SU-DHL-6 (cell line): ENCODE data around the gene POLE.

ENCODE experiments used
- H2AFZ ChIP-seq: fragments of 200-600 bp; sonication (generic); 2 replicates; pipeline ENCODE4 v1.6.1; 2014; ENCODE audit warnings: low read depth, mild to moderate bottlenecking, moderate library complexity, mixed read lengths, antibody characterized with exemption, low read length; ENCODE audit not compliant: severe bottlenecking
- H3F3A ChIP-seq: fragments of 200-600 bp; shearing (Covaris generic); 2 replicates; pipeline ENCODE4 v1.6.0; 2016; ENCODE audit warnings: antibody characterized with exemption, mild to moderate bottlenecking; ENCODE audit not compliant: insufficient read depth
- H3K27ac ChIP-seq: fragments of 200-600 bp; sonication (generic); 2 replicates; pipeline ENCODE4 v1.5.1; 2016; ENCODE audit warnings: low read depth, mild to moderate bottlenecking, low read length, moderate library complexity, mixed read lengths
- H3K27me3 ChIP-seq: fragments of 200-600 bp; sonication (generic), shearing (Covaris generic); 2 replicates; pipeline ENCODE4 v1.6.0; 2014; ENCODE audit warnings: mild to moderate bottlenecking, low read length
- H3K36me3 ChIP-seq: fragments of 200-600 bp; sonication (generic); 2 replicates; pipeline ENCODE4 v1.6.1; 2014; ENCODE audit warnings: mild to moderate bottlenecking, low read length, mixed read lengths
- H3K4me2 ChIP-seq: fragments of 300-600, 200-600 bp; shearing (Covaris generic), sonication (generic); 2 replicates; pipeline ENCODE4 v1.6.0; 2014; ENCODE audit warnings: low read length, low read depth, mild to moderate bottlenecking; ENCODE audit not compliant: poor library complexity, severe bottlenecking
- H3K4me3 ChIP-seq: fragments of 200-600 bp; sonication (generic); 2 replicates; pipeline ENCODE4 v1.5.1; 2014; ENCODE audit warnings: antibody characterized with exemption, low read length, mild to moderate bottlenecking, mixed read lengths; ENCODE audit not compliant: insufficient read depth, poor library complexity, severe bottlenecking
- H3K79me2 ChIP-seq: fragments of 200-600 bp; sonication (generic); 2 replicates; pipeline ENCODE4 v1.6.1; 2014; ENCODE audit warnings: mild to moderate bottlenecking, low read length, moderate library complexity; ENCODE audit not compliant: insufficient read depth
- H3K9ac ChIP-seq: fragments of 200-600 bp; sonication (generic); 2 replicates; pipeline ENCODE4 v1.7.0; 2014; ENCODE audit warnings: mild to moderate bottlenecking, low read length
- H3K9me2 ChIP-seq: fragments of 200-600 bp; sonication (generic); replicated peaks from 2 replicates; pipeline ENCODE4 v1.6.1; 2014; ENCODE audit warnings: low read length; ENCODE audit not compliant: insufficient read depth
- H3K9me3 ChIP-seq: fragments of 200-600 bp; sonication (generic); 2 replicates; pipeline ENCODE4 v1.6.1; 2014; ENCODE audit warnings: low read length, mixed read lengths; ENCODE audit not compliant: insufficient read depth
- H4K20me1 ChIP-seq: fragments of 200-600 bp; sonication (generic); 2 replicates; pipeline ENCODE4 v1.6.1; 2014; ENCODE audit warnings: low read depth, mild to moderate bottlenecking, antibody characterized with exemption, low read length, moderate library complexity, mixed read lengths
- EZH2phosphoT487 ChIP-seq: fragments of 200-600 bp; sonication (generic), shearing (Covaris generic); conservative IDR thresholded peaks from 2 replicates; pipeline ENCODE4 v1.6.1; 2018; ENCODE audit warnings: mild to moderate bottlenecking, antibody characterized with exemption, low read length, moderate library complexity, mixed read lengths
- TF ChIP-seq, protein P1 (sequence below): fragments of 200-600 bp; sonication (generic); IDR thresholded peaks from one replicate; pipeline ENCODE4 v1.5.1; 2017; ENCODE audit warnings: antibody characterized with exemption, mild to moderate bottlenecking, low read length, moderate library complexity; ENCODE audit not compliant: insufficient read depth, poor library complexity, severe bottlenecking

Gene POLE

DNA sequence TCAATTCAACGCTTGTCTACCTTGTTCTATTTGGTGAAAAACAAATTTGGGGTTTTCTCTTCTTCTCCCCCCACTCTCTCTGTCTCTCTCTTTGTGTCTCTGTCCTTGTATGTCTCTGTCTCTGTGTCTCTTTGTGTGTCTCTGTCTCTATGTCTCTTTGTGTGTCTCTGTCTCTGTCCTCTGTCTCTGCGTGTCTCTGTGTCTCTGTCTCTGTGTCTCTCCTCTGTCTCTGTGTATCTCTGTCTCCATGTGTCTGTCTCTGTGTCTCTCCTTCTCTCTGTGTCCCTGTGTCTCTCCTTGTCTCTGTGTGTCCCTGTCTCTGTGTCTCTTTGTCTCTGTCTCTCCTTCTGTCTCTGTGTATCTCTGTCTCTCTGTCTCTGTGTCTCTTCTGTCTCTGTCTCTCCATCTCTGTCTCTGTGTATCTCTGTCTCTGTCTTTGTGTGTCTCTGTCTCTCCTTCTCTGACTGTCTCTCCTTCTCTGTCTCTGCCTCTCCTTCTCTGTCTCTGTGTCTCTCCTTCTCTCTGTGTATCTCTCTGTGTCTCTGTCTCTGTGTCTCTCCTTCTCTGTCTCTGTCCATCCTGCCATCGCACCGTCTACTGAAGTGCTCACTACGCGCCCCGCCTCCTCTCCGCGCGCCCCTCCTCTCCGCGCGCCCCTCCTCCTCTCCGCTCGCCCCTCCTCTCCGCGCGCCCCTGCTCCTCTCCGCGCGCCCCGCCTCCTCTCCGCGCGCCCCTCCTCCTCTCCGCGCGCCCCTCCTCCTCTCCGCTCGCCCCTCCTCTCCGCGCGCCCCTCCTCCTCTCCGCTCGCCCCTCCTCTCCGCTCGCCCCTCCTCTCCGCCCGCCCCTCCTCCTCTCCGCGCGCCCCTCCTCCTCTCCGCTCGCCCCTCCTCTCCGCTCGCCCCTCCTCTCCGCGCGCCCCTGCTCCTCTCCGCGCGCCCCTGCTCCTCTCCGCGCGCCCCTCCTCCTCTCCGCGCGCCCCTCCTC lies 89.5 kb downstream of the POLE start:
- Histone ChIP-seq H3K4me2 (peak overlapping the region; percentile 76), H3K9me2 (no peaks in the 10 kb centered on the region), H3F3A (peaks cover 14% of the 10 kb centered on the region), H3K9ac (peak overlapping the region; percentile 29; the same call in 1 of the 2 replicates), H3K27me3 (0 out of 2 replicates have a peak, but pooled peaks cover 3% of the 10 kb centered on the region), H3K79me2 (no peaks in the 10 kb centered on the region), H3K9me3 (no peaks in the 10 kb centered on the region), H4K20me1 (no peaks in the 10 kb centered on the region; the same call in 1 of the 2 replicates), H2AFZ (no peak overlapping the region), H3K36me3 (no peaks in the 10 kb centered on the region), H3K4me3 (peak overlapping the region; percentile 58), H3K27ac (no peak overlapping the region)
- TF ChIP-seq, protein P1, sequence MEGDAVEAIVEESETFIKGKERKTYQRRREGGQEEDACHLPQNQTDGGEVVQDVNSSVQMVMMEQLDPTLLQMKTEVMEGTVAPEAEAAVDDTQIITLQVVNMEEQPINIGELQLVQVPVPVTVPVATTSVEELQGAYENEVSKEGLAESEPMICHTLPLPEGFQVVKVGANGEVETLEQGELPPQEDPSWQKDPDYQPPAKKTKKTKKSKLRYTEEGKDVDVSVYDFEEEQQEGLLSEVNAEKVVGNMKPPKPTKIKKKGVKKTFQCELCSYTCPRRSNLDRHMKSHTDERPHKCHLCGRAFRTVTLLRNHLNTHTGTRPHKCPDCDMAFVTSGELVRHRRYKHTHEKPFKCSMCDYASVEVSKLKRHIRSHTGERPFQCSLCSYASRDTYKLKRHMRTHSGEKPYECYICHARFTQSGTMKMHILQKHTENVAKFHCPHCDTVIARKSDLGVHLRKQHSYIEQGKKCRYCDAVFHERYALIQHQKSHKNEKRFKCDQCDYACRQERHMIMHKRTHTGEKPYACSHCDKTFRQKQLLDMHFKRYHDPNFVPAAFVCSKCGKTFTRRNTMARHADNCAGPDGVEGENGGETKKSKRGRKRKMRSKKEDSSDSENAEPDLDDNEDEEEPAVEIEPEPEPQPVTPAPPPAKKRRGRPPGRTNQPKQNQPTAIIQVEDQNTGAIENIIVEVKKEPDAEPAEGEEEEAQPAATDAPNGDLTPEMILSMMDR = no peak
- TF ChIP-seq EZH2phosphoT487 = no peak

DNA sequence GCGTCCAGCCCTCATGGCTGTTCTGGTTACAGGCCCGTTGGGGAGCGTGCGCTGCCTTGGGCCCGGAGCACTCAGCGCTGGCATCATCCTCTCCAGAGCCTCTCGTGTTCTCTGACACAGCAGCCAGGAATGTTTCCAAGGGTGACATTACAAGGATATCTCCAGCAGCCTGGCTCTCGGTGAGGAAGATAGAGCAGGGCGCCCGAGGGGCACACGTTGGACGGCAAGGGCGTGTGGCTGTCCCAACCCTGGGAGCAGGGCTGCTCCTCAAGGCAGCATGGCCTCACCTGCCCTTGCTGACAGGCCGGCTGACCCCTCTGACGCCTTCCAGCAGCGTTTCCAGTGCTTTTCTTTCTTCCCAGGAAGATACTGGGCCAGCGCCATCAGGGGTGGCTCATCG lies 91.1 kb downstream of the POLE start:
- TF ChIP-seq, protein P1 = no peak
- no peak for TF ChIP-seq EZH2phosphoT487
- 0 out of 2 replicates have a peak, but pooled peaks cover 3% of the 10 kb centered on the region for H3K27me3 ChIP-seq
- H2AFZ ChIP-seq = no peak overlapping the region
- H3K9me2 ChIP-seq = no peaks in the 10 kb centered on the region
- H3K9ac ChIP-seq = no peak overlapping the region
- H3K4me3 ChIP-seq = no peak overlapping the region
- no peaks in the 10 kb centered on the region for H3K9me3 ChIP-seq
- H3K4me2 ChIP-seq = no peak overlapping the region
- H4K20me1 ChIP-seq = no peaks in the 10 kb centered on the region
- no peaks in the 10 kb centered on the region for H3K79me2 ChIP-seq
- H3K27ac ChIP-seq = no peak overlapping the region
- no peaks in the 10 kb centered on the region for H3K36me3 ChIP-seq
- H3F3A ChIP-seq = peaks cover 14% of the 10 kb centered on the region

DNA sequence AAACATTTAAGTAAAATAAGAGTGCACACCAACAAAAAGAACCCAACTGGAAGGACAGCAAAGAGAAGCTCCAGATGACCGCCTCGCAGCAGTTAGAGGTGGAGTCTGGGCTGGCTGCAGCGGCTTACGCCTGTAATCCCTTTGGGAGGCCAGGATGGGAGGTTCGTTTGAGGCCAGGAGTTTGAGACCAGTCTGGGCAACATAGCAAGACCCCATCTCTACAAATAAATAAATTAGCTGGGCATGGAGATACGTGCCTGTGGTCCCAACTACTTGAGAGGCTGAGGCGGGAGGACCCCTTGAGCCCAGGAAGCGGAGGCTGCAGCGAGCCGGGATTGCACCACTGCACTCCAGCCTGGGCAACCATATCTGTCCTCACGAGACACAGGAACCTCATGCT lies 92.0 kb downstream of the POLE start:
- Histone ChIP-seq H3K9me2 (no peaks in the 10 kb centered on the region), H3K9me3 (no peaks in the 10 kb centered on the region), H3K27me3 (0 out of 2 replicates have a peak, but pooled peaks cover 3% of the 10 kb centered on the region), H3K36me3 (no peaks in the 10 kb centered on the region), H4K20me1 (no peaks in the 10 kb centered on the region), H3K79me2 (no peaks in the 10 kb centered on the region), H3K9ac (no peak overlapping the region), H3K27ac (no peak overlapping the region), H3K4me3 (no peak overlapping the region), H3F3A (peaks cover 14% of the 10 kb centered on the region), H3K4me2 (no peak overlapping the region), H2AFZ (no peak overlapping the region)
- TF ChIP-seq, protein P1 = no peak
- TF ChIP-seq EZH2phosphoT487 = no peak
